GM18858 (cell line): Measurements from ENCODE around the gene MEI1.
"Not testable (repeated sequence)": the region's sequence is repeated elsewhere in the genome, so short reads cannot be mapped to it uniquely, and the experiment has no call there.

Experiments used
- ATAC-seq: cut with Tn5 transposase; IDR thresholded peaks from one replicate; pipeline ENCODE4 v1.9.1; 2021; ENCODE audit not compliant: unreplicated experiment

The MEI1 gene

DNA sequence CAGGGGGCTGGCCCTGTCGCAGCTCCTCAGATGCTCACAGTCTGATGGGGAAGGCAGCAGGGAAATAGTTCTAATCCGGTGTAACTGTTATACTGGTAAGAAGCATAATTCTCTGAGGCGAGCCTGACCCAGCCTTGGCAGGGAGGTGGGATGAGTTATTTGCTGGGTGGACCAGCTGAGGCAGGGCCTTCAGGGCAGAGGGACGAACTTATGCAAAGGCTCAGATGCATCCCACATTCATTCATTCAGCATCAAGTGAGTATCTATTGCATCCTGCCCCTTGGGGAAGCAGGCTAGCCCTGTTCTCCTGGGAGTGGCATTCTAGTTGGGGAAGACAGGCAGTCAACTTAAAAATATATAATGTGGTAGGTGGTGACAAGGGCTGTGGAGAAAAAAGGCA, 120.0 kb downstream of the MEI1 start:
- ATAC-seq, result no peak

DNA sequence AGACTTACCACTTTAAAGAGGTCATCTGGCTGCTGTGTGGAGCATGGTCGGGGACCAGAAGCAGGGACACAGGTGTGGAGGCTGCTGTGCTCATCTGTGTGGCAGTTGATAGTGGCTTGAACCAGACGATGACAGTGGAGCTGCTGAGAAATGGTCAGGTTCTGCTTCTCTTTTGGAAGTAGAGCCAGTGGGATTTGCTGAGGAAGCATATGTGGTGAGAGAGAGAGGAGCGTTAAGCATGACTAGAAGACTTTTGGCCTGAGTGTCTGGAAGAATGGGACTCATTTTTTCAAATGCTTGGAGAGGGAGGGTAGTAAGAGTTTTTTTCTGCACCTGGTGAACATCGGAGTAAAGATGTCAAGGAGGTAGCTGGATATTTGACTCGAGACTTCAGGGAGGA, 121.1 kb downstream of the MEI1 start:
- ATAC-seq, result no peak

DNA sequence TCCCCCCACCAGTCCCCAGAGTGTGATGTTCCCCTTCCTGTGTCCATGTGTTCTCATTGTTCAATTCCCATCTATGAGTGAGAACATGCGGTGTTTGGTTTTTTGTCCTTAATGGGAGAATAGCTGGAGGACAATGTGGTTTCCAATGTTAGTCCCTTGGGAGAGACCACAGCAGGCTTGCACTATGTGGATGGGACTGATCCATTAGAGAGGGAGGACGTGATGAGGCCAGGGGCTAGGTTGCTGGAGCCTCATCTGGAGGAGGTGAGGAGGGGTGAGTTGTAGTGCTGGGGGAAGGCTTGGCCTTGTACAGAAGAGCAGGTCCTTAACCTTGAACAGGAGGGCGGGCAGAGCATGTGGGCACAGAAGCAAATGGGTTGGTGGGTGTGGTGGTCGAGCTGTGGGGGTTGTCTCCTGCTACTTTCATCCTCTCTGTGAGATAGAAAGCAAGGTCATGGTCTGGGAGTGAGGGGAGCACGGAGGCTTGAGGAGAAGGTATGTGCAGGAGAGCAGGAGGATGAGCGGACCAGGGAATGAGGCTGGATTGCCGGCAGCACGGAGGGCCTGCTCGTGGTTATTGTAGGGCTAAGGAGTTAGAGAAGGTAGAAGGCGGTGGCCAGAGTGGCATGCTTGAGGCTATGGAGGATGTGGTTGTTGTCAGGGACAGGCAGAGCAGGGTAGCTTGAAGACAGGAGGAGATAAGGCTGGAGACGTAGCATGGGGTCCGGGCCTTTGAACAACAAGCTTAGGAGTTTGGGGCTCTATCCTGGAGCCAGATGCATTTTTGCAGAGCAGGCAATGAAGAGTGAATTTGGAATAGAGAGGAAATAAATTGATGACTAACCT, 122.4 kb downstream of the MEI1 start:
- no peak for ATAC-seq

DNA sequence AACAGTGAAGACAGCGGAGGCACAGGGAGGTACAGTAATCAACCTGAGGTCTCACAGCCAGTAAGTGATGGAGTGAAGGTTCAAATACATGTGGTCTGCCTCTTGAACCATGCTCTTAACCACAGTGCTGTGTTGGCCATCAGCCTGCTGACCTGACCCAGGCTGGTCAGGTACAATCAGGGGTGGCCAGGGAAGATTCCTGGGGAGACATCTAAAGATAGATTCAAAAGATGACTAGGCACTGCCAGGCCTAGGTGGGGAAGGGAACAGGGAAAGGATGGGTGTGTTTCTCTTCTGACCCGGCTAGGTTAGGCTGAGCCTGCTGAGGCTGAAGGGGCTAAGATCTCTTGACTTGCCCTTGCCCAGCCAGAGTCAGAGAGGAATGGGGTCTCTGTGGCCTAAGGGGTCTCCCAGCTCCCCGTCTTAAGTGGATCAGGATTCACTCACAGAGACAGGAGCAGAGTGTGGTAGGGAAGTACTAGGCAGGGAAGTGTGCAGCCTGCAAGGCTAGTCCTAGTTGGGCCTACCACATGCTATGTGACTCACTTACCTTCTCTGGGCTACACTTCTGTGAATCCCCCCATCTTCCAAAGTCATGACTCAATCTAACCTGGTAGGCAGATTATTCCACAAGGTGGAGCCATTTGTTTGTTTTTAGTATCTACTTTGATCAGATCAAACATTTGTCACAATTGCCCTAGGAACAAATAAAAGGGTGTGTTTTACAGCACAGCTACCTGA, 123.2 kb downstream of the MEI1 start:
- no peak for ATAC-seq

GRCh38 chr22:41823797-41824196, 124.5 kb downstream of the MEI1 start:
- no peak for ATAC-seq

DNA sequence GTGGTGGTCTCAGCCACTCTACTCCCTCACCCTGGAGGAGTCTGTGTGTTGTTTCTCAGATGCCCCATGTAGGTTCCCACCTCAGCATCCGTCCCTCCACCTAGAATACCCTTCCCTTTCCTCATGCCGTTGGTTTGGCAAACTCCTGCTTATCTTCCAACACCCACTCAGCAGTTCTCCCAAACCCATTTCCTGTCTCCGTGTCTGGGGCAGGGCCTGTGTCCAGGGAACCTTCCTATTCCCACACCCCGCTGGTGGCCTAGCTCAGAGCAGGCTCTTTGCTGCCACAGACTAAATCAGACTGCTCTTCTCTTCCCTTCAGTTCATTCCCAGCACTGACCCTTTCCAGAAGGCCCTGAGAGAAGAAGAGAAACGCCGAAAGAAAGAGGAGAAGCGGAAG, 126.1 kb downstream of the MEI1 start:
- no peak for ATAC-seq

DNA sequence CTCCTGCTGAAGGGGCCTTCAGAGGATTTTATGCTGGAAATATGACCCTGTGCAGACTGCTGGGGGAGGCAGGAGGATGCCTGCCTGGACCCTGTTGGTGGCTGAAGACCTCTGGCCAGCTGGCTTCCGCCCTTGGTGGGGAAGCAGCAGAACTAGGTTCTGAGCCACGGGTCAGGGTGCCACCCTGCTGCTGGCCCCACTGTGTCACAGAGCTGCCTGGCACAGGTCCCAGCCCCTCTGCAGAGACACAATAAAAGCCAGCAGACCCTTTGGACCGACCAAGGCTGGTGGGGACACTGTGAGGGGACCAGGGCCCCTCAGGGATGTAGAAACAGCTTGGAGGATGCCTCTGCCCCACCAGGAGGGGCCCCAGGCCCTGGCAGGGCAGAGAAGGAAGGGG, 126.7 kb downstream of the MEI1 start:
- no peak for ATAC-seq

- ATAC-seq, result no peak
Observed at GRCh38 chr22:41826430-41827383, 127.4 kb downstream of the MEI1 start.

- ATAC-seq, result no peak
Observed at GRCh38 chr22:41827671-41828070, 128.4 kb downstream of the MEI1 start.

DNA sequence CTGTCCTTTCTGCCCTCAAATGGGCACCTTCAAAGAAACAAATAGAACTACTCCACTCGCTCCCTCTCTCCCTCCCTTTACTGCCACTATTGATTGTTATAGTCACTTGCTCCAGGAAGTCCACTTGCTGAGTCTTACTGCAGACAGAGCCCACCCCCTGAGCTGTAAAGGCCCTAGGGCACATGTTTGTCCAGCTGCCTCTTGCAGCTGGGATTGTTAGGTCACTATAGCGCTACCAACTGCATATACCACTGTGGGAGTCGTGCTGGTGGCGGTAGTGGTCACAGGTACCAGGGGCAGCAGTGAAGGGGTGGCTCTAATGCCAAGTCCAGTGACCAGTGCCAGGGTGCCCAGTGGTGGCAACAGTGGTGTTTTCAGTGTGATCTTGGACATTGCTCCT, 129.2 kb downstream of the MEI1 start:
- ATAC-seq, result no peak

GRCh38 chr22:41830174-41830573, 130.9 kb downstream of the MEI1 start:
- no peak for ATAC-seq

DNA sequence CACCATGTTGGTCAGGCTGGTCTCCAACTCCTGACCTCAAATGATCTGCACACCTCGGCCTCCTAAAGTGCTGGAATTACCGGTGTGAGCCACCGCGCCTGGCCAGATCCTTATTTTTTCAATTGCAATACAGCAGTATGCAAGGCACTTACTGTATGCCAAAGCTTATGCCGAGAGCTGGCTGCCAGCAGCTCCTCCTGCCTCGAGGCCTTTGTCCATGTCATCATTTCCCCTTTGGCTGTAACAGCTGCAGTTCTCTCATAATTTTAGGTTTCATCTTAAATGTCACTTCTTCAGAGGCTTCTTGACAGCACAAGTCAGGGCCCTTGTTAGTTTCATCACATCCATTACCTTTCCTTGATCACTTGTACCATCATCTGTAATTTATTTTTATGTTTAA, 132.1 kb downstream of the MEI1 start:
- ATAC-seq, result no peak

- ATAC-seq, result no peak
Observed at GRCh38 chr22:41831828-41832552, 132.7 kb downstream of the MEI1 start.

DNA sequence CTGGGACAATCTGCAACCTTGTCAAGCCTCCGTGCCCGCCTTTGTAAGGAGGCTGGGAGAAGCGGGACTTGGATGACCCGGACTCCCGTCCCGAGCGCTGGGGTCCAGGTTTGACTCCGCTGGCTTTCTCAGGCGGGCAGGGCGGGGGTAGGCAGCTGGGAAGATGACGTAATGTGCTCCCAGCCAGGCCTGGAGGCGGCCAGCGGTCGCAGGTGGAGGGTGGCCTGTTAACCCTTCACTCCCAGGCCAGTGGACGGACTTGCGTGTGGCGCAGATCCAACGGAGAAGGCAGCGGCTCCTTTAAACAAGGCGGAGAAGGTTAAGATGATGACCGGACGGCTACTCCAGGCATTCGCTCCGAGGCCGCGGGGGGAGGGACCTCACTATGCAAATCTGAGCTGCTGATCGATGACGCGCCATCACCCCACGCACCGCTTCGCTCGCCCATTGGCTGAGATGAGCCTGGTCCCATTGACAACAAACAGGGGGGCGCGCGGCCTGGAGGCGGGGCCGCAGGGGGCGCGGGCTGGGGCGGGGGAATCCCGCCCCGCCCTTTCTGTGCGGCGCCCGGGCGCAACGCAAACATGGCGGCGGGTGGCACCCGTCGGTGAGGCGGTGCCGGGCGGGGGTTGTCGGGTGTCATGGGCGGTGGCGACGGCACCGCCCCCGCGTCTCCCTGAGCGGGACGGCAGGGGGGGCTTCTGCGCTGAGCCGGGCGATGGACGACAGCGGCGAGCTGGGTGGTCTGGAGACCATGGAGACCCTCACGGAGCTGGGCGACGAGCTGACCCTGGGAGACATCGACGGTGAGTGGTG, 133.5 kb downstream of the MEI1 start, which contains the start of gene SREBF2:
Gene SREBF2 (plus strand): TSS at position 553 of the 816 bp plus-strand sequence. CDS start 166 bp downstream, at position 719.
- peak; percentile 78 for ATAC-seq

DNA sequence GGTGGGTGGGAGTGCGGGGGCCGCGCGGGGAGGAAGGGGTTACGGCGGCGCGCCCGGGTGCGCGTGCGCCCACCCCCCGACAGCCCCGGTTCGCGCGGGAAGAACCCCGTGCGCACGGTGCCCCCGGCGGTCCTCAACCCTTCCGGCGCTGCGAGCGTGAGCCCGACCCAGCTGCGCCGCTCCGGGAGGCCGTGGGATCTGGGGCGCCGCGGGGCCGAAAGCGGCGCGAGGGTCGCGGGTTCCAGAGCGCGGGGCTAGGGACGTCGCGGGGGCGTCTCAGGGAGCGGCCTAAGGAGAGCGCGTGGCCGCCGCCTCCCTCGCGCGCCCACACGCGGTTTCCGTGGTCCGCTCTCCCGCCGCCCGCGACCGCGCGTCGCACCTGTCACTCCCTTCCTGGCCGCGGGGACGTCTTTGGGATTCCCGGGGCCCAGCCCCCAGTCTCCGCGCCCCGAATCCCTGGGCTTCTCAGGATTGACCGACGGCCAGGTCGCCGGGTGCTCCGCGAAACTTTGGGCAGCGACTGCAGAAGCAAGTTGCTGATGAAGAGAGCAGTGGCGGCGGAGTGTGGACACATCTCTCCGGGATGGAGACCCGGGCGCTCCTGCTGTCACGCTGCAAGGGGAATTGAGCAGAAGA, 134.2 kb downstream of the MEI1 start:
- peak; percentile 11 for ATAC-seq

GRCh38 chr22:41834005-41834944, 135.0 kb downstream of the MEI1 start:
- ATAC-seq, result no peak

GRCh38 chr22:41835462-41835861, 136.2 kb downstream of the MEI1 start:
- ATAC-seq, result not testable (repeated sequence)

- no peak for ATAC-seq
Observed at GRCh38 chr22:41836551-41836950, 137.2 kb downstream of the MEI1 start.
